DMS153 treated with DMSO at 0.1 percent for 48 hours (cell line): ENCODE results near the gene SLC34A3.
"Not testable (repeated sequence)": the region's sequence is repeated elsewhere in the genome, so short reads cannot be mapped to it uniquely, and the experiment has no call there.

ENCODE experiments used
- DNase-seq: peaks from one replicate; lab custom pipeline; 2025; ENCODE audit not compliant: unreplicated experiment; lab: John Stamatoyannopoulos, UW

SLC34A3 gene

DNA sequence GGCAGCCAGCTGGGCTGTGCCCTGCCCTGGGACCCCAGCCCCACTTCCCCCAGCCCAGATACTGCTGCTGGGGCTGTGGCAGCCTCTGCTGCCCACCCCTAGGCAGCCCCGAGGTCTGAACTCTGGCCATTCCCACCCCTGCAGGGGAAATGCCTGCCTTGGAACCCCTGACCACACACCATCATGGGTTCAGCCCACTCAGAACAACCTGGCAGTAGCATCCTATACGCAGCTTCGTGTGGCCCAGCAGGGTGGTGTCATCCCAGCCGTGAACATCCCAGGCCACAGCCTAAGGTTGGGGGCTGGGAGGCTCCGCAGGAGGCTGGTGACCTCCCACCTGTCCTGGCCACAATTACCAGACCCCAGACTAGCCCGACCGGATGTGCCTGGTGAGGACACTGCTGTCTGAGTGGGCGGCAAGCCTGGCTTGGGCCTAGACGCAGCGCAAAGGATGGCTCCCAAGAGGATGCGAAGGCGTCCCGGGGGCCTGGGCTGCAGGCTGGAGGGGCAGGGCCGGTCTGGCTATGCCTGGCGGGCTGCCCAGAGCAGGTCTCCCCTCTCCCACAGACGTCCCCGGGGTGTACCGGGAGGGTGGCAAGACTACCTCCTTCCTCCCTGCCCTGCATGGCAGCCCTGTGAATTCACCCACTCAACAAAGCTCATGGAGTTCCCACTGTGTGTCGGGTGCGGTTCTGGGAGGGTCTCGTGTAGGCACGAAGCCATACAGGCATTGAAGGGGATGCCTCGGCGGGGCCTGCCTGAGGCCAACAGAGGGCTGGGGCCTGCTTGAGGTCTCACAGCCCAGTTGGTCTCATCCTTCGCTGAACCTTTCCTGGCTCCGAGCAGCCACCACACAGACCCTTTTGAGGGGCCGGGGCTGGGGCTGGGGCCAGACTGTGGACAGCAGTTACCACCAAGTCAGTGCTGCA, 1.5 kb upstream of the SLC34A3 start:
- DNase-seq, result no peak

DNA sequence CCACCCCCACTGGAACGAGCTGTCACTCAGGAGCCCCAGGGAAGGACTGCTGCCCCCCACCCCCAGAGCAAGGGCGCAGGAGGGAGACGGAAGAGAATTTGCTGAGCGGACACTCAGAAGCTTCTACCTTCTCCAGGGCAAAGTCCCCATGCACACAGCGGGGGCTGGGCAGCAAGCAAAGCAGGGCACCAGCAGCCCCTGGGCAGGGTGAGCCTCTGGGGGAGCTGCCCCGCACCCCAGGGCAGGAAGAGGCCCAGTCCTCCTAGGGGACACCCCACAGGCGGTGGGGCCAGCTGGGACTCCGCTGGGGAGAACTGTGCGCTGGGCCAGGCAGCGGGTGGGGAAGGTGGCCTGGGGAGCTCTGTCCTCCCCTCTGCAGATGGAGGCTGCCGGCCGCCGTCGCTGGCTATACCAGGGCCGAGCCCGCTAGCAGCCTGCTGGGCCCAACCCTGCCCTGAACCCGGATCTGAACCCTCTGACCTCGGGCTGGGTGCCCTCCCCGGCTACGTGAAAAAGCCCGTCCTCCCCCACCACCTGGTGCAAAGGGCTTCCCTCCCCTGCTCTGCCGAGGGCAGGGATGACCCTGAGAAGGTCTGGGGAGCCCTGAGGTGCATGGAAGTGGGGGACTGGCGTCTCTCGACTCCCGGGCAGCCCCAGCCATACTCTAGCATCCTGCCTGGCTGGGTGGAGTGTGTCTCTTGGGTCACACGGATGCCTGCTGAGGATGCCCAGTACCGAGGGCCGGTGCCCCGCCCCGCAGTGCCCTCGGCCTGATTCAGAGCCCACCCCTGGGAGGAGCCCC, 597 bp upstream of the SLC34A3 start:
- no peak for DNase-seq

GRCh38 chr9:137231372-137232039, 805 bp downstream of the SLC34A3 start:
- DNase-seq, result no peak

GRCh38 chr9:137232101-137232500, 1.4 kb downstream of the SLC34A3 start:
- no peak for DNase-seq

DNA sequence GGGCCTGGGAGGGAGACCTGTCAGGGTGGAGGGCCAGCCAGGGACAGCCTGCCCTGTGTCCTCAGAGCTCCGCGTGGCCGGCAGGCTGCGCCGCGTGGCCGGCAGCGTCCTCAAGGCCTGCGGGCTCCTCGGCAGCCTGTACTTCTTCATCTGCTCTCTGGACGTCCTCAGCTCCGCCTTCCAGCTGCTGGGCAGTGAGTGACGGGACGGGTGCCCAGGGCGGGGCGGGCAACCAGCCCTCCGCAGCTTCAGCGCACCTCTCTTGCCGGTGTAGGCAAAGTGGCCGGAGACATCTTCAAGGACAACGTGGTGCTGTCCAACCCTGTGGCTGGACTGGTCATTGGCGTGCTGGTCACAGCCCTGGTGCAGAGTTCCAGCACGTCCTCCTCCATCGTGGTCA, 1.8 kb downstream of the SLC34A3 start:
- DNase-seq, result no peak

- peak; percentile 31 for DNase-seq
Observed at GRCh38 chr9:137233143-137233980, 2.7 kb downstream of the SLC34A3 start.

DNA sequence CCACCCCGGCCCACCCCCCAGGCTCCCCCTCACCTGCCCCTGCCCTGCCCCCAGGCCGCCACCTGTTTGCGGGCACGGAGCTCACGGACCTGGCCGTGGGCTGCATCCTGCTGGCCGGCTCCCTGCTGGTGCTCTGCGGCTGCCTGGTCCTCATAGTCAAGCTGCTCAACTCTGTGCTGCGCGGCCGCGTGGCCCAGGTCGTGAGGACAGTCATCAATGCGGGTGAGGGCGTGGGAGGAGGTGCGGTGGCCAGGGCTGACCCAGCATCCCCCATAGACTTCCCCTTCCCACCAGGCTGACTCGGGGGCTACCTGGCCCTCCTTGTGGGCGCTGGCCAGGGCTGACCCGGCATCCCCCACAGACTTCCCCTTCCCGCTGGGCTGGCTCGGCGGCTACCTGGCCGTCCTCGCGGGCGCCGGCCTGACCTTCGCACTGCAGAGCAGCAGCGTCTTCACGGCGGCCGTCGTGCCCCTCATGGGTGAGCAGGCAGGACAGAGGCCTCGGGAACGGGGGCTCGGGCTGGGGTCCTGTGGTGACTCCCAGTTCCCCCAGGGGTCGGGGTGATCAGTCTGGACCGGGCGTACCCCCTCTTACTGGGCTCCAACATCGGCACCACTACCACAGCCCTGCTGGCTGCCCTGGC, 3.5 kb downstream of the SLC34A3 start:
- no peak for DNase-seq

GRCh38 chr9:137234758-137235423, 4.2 kb downstream of the SLC34A3 start:
- DNase-seq, result no peak

DNA sequence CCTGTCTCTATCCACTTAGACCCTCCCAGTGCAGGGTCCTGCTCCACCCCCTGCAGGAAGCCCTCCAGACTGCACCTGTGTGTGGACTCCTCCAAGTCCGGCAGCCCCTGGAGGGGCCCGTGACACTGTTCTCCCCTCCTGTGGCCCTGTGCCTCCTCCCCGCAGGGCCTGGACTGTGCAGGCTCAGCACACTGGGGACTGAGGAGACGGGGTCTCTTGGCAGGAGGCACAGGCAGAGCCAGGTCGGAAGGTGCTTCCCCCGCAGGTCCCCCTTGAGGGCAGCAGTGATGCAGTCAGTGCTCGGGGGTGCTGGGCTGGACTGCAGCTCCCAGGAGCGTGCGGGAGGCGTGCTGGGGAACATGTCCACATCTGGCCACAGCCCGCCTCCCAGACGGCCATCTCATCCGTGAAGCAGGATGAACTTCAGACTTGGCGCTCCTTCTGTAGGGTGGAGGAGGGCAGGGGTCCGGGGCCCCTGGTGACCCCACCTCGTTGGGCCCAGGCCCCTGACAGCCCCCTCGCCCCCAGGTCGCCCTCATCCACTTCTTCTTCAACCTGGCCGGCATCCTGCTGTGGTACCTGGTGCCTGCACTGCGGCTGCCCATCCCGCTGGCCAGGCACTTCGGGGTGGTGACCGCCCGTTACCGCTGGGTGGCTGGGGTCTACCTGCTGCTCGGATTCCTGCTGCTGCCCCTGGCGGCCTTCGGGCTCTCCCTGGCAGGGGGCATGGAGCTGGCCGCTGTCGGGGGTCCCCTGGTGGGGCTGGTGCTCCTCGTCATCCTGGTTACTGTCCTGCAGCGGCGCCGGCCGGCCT, 4.9 kb downstream of the SLC34A3 start:
- DNase-seq, result no peak

DNA sequence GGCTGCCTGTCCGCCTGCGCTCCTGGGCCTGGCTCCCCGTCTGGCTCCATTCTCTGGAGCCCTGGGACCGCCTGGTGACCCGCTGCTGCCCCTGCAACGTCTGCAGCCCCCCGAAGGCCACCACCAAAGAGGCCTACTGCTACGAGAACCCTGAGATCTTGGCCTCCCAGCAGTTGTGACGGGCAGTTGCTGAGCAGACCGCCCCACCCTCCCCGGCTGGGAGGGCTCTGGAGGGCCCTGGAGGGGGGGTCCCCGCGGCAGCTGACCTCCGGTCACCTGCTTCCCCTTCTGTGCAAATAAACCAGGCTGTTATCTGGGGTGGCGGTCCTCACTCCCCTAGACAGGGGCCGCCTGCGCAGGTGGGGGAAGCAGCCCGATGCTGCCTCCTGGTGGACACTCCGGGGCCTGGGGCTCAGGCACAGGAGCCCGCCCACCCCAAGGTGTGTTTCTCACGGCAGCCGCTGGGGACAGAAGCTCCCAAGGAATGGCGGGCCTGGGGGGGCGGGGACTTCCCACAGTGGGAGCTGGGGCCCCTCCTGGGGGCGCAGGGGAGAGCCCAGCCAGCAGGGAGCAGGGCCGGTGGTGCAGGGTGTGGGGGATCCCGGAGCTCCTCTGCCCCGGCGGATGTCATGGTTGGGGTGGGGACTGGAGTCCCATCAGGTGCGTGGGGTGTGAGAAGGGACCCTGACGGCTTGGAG, 5.7 kb downstream of the SLC34A3 start:
- peak; percentile 53 for DNase-seq

- DNase-seq, result no peak
Observed at GRCh38 chr9:137236936-137237421, 6.3 kb downstream of the SLC34A3 start.

DNA sequence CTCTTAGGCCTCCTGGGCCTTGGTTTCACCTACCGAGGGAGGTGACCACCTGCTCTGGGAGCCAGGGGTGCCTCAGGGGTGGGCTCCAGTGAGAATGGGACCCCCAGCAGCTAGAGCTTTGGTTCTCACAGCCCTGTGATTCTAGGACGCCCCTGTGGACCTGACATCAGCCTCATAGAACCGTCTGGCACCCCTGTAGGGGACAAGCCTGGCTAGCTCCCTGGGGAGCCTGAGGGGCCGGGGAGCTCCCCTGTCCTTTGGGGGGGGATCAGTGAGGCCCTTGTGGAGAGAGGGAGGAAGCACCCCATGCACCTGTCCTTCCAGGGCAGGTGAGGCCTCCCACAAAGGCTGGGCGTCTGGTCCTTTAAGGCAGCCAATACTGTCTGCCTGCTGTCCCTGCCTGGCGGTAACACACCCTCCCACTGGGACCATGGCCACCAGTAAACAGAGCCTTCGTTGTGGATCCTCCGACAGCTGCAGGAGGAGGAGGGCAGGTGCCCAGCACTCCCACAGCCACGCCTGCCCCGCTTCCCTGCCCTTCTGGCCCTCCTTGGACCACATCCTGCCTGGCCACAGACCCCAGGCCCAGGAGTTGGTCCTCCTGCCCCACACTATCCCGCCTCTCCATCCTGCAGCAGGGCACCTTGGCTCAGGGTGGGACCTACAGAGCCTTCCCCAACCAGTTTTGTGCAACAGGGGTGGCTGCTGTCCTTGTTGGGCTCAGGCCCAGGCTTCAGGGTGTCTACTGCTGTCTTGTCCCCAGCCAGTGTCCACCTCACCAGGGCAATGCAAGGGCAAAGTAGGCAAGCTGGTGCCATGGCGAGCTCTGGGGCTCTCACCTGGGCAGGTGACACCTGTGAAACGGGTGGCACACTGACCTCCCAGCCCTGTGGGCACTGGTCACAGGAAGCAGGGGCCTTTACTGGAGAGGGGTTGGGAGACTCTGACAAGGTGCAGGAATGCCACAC, 7.3 kb downstream of the SLC34A3 start:
- peak; percentile 83 for DNase-seq

- DNase-seq, result not testable (repeated sequence)
Observed at GRCh38 chr9:137239541-137240200, 9.0 kb downstream of the SLC34A3 start.

GRCh38 chr9:137240318-137240840, 9.7 kb downstream of the SLC34A3 start:
- peak; percentile 98 for DNase-seq

- peak; percentile 98 for DNase-seq
Observed at GRCh38 chr9:137240841-137241489, 10.3 kb downstream of the SLC34A3 start, which contains the start of gene TUBB4B. TUBB4B (plus strand) TSS chr9:137241287; CDS start chr9:137241361, 74 bp downstream.
